ENCODE data around the gene TRIM62. TPM values are rescaled to one million over a fixed set of nuclear protein-coding genes. Genes with fewer than 3 reads are reported as not detected.
"Not testable (repeated sequence)": the region's sequence is repeated elsewhere in the genome, so short reads cannot be mapped to it uniquely, and the experiment has no call there.

Gene TRIM62
- total and polyA plus RNA-seq, 2 donors: 1.8 to 7.8 TPM

DNA sequence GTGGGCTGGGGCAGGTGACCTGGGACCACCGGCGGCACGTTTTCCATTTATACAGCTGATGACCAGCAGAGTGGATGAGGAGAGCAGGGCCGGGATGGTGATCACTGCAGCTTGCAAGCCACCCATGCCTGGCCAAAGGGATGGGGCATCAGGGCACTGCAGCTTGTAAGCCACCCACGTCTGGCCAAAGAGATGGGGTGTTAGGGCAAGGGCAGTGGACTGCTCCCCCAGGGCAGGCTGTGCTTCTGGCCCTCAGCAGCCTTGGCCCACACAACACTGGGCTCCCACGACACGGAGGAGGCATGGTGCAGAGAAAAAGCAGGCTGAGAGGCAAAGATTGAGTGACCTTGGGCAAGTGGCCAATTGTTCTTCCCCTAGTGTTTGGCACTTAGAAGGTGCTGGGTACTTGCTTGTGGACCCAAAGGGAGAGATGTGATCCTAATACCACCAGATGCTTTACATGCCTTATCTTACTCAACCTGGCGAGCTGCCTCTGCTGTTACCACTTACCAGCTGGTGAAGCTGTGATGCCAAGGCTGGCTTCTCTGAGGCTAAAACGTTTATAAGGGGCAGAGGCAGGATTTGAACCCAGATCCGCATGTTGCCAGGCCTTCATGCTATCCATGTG is 48.3 kb downstream of the TRIM62 start:
- no peak overlapping the region for H3K27ac ChIP-seq (ENCODE audit: low read depth in 1 of 2, low read length in 1 of 2)
- H3K9me3 ChIP-seq (ENCODE audit: control insufficient read depth in 2 of 2, insufficient read depth in 1 of 2, low read length in 1 of 2): no peaks in the 10 kb centered on the region
- peaks cover 0 to 3% of the 10 kb centered on the region in 2 donors for H3K36me3 ChIP-seq (ENCODE audit: control insufficient read depth in 2 of 2, insufficient read depth in 2 of 2, low read length in 1 of 2)
- no peak for DNase-seq (ENCODE audit: low read depth in 6 of 9, low spot score in 9 of 9)
- H3K27me3 ChIP-seq (ENCODE audit: control insufficient read depth in 2 of 2, insufficient read depth in 1 of 2, low read length in 1 of 2): no peaks in the 10 kb centered on the region
- H3K4me3 ChIP-seq (ENCODE audit: low read length in 2 of 2): no peak overlapping the region
- H3K4me1 ChIP-seq (ENCODE audit: control insufficient read depth in 2 of 2, insufficient read depth in 2 of 2, low read length in 2 of 2): peaks cover 0 to under 1% of the 10 kb centered on the region in 2 donors
- 94% methylated on average over 10 of the region's 10 CpGs for WGBS

- peaks cover 8 to 11% of the 10 kb centered on the region in 2 donors for H3K4me1 ChIP-seq (ENCODE audit: control insufficient read depth in 2 of 2, insufficient read depth in 2 of 2, low read length in 2 of 2)
- no peak overlapping the region for H3K27ac ChIP-seq (ENCODE audit: low read depth in 1 of 2, low read length in 1 of 2)
- H3K36me3 ChIP-seq (ENCODE audit: control insufficient read depth in 2 of 2, insufficient read depth in 2 of 2, low read length in 1 of 2): peaks cover 0 to 3% of the 10 kb centered on the region in 2 donors
- WGBS: 97% methylated on average over 2 of the region's 2 CpGs
- no peaks in the 10 kb centered on the region for H3K27me3 ChIP-seq (ENCODE audit: control insufficient read depth in 2 of 2, insufficient read depth in 1 of 2, low read length in 1 of 2)
- no peak for DNase-seq (ENCODE audit: low read depth in 6 of 9, low spot score in 9 of 9)
- no peak overlapping the region for H3K4me3 ChIP-seq (ENCODE audit: low read length in 2 of 2)
- H3K9me3 ChIP-seq (ENCODE audit: control insufficient read depth in 2 of 2, insufficient read depth in 1 of 2, low read length in 1 of 2): no peaks in the 10 kb centered on the region
These were observed 49.3 kb downstream of the TRIM62 start for GRCh38 chr1:33132549-33132948.

DNA sequence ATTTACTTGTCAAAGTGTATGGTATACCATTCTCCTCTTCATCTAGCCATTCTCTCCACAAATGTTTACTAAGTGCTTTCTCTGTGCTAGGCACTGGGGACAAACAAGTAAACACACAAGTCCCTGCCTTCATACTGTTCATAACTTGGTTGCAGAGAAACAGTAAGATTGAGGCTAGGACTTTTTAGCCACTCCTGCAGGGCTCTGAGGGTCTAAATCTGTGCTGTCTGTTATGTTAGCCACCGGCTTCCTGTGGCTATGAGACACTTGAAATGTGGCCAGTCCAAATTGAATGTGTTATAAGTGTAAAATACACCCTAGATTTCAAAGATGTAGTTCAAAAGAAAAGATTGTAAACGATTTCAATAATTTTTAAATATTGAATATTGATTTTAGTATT is 50.7 kb downstream of the TRIM62 start:
- Histone ChIP-seq H3K4me3 (ENCODE audit: low read length in 2 of 2) (no peak overlapping the region), H3K4me1 (ENCODE audit: control insufficient read depth in 2 of 2, insufficient read depth in 2 of 2, low read length in 2 of 2) (peaks cover 13 to 18% of the 10 kb centered on the region in 2 donors), H3K27me3 (ENCODE audit: control insufficient read depth in 2 of 2, insufficient read depth in 1 of 2, low read length in 1 of 2) (no peaks in the 10 kb centered on the region), H3K36me3 (ENCODE audit: control insufficient read depth in 2 of 2, insufficient read depth in 2 of 2, low read length in 1 of 2) (peaks cover 0 to 3% of the 10 kb centered on the region in 2 donors), H3K9me3 (ENCODE audit: control insufficient read depth in 2 of 2, insufficient read depth in 1 of 2, low read length in 1 of 2) (no peaks in the 10 kb centered on the region), H3K27ac (ENCODE audit: low read depth in 1 of 2, low read length in 1 of 2) (no peak overlapping the region)
- WGBS: 86% methylated on average over 2 of the region's 2 CpGs
- DNase-seq (ENCODE audit: low read depth in 6 of 9, low spot score in 9 of 9): no peak

GRCh38 chr1:33130297-33130696 is 51.5 kb downstream of the TRIM62 start:
- DNase-seq (ENCODE audit: low read depth in 6 of 9, low spot score in 9 of 9): no peak
- peaks cover 14 to 18% of the 10 kb centered on the region in 2 donors for H3K4me1 ChIP-seq (ENCODE audit: control insufficient read depth in 2 of 2, insufficient read depth in 2 of 2, low read length in 2 of 2)
- H3K27me3 ChIP-seq (ENCODE audit: control insufficient read depth in 2 of 2, insufficient read depth in 1 of 2, low read length in 1 of 2): no peaks in the 10 kb centered on the region
- no peak overlapping the region for H3K27ac ChIP-seq (ENCODE audit: low read depth in 1 of 2, low read length in 1 of 2)
- 93% methylated on average over 4 of the region's 4 CpGs for WGBS
- no peak overlapping the region for H3K4me3 ChIP-seq (ENCODE audit: low read length in 2 of 2)
- no peaks in the 10 kb centered on the region for H3K9me3 ChIP-seq (ENCODE audit: control insufficient read depth in 2 of 2, insufficient read depth in 1 of 2, low read length in 1 of 2)
- peaks cover 0 to 3% of the 10 kb centered on the region in 2 donors for H3K36me3 ChIP-seq (ENCODE audit: control insufficient read depth in 2 of 2, insufficient read depth in 2 of 2, low read length in 1 of 2)

- Histone ChIP-seq H3K4me1 (ENCODE audit: control insufficient read depth in 2 of 2, insufficient read depth in 2 of 2, low read length in 2 of 2) (peaks cover 14 to 18% of the 10 kb centered on the region in 2 donors), H3K27me3 (ENCODE audit: control insufficient read depth in 2 of 2, insufficient read depth in 1 of 2, low read length in 1 of 2) (no peaks in the 10 kb centered on the region), H3K36me3 (ENCODE audit: control insufficient read depth in 2 of 2, insufficient read depth in 2 of 2, low read length in 1 of 2) (no peaks in the 10 kb centered on the region), H3K4me3 (ENCODE audit: low read length in 2 of 2) (no peak overlapping the region), H3K9me3 (ENCODE audit: control insufficient read depth in 2 of 2, insufficient read depth in 1 of 2, low read length in 1 of 2) (no peaks in the 10 kb centered on the region), H3K27ac (ENCODE audit: low read depth in 1 of 2, low read length in 1 of 2) (no peak overlapping the region)
- DNase-seq (ENCODE audit: low read depth in 6 of 9, low spot score in 9 of 9): no peak
- 99% methylated on average over 4 of the region's 4 CpGs for WGBS
These were observed 53.1 kb downstream of the TRIM62 start for GRCh38 chr1:33128781-33129180.

DNA sequence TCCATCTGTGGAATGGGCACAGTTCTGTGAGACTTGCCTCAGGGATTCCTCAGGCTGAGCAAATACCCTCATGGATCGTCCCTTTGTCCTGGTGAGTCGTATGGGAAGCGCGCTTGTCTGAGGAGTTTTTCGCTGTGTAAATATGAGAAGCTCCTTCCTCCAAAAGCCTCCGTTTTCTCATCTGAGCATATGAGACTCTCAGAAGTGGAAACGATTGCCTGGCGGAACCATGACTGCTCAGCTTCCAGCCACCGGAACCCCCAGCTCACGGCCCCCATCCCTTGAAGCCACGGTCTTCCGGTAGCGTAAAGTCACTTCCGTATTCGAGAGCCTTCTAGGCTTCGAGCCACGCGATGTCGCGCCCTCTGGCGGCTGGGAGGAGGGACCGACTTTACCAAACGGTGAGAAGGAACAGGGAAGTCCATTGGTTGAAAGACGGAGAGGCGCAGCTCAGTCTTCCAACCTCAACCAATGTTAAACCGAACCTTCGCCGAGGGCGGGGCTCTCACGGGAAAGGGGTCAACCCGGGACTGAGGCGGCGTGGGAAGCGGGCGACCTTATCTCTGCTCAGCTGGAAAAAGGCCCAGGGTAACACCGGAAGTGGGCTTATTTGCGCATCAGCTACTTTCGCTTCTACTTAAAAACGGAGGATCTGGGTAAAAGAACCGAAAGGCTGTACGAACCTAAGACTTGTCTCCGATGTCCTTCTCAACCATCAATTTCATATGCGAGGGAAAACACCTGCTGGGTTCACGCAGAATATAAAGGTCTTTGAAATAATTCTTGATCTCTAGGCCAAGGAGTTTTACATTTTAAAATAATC is 54.6 kb downstream of the TRIM62 start:
- H3K36me3 ChIP-seq (ENCODE audit: control insufficient read depth in 2 of 2, insufficient read depth in 2 of 2, low read length in 1 of 2): no peaks in the 10 kb centered on the region
- H3K4me3 ChIP-seq (ENCODE audit: low read length in 2 of 2): peak overlapping the region; percentile 59 to 88
- 1% methylated on average over 44 of the region's 44 CpGs for WGBS
- DNase-seq (ENCODE audit: low read depth in 6 of 9, low spot score in 9 of 9): peak; percentile 97 to 100 (median 99)
- H3K27ac ChIP-seq (ENCODE audit: low read depth in 1 of 2, low read length in 1 of 2): peak overlapping the region; percentile 85 to 89
- H3K9me3 ChIP-seq (ENCODE audit: control insufficient read depth in 2 of 2, insufficient read depth in 1 of 2, low read length in 1 of 2): no peaks in the 10 kb centered on the region
- H3K27me3 ChIP-seq (ENCODE audit: control insufficient read depth in 2 of 2, insufficient read depth in 1 of 2, low read length in 1 of 2): peaks cover 0 to 3% of the 10 kb centered on the region in 2 donors
- peaks cover 14 to 18% of the 10 kb centered on the region in 2 donors for H3K4me1 ChIP-seq (ENCODE audit: control insufficient read depth in 2 of 2, insufficient read depth in 2 of 2, low read length in 2 of 2)

GRCh38 chr1:33126411-33127000 is 55.3 kb downstream of the TRIM62 start:
- H3K27me3 ChIP-seq (ENCODE audit: control insufficient read depth in 2 of 2, insufficient read depth in 1 of 2, low read length in 1 of 2): peaks cover 0 to 3% of the 10 kb centered on the region in 2 donors
- peaks cover 14 to 18% of the 10 kb centered on the region in 2 donors for H3K4me1 ChIP-seq (ENCODE audit: control insufficient read depth in 2 of 2, insufficient read depth in 2 of 2, low read length in 2 of 2)
- no peak for DNase-seq (ENCODE audit: low read depth in 6 of 9, low spot score in 9 of 9)
- no peaks in the 10 kb centered on the region for H3K36me3 ChIP-seq (ENCODE audit: control insufficient read depth in 2 of 2, insufficient read depth in 2 of 2, low read length in 1 of 2)
- peak overlapping the region; percentile 83 to 89 for H3K27ac ChIP-seq (ENCODE audit: low read depth in 1 of 2, low read length in 1 of 2)
- WGBS: 34% methylated on average over 9 of the region's 9 CpGs
- H3K9me3 ChIP-seq (ENCODE audit: control insufficient read depth in 2 of 2, insufficient read depth in 1 of 2, low read length in 1 of 2): no peaks in the 10 kb centered on the region
- H3K4me3 ChIP-seq (ENCODE audit: low read length in 2 of 2): peak overlapping the region; percentile 59 to 88

GRCh38 chr1:33124647-33125046 is 57.2 kb downstream of the TRIM62 start:
- H3K4me3 ChIP-seq (ENCODE audit: low read length in 2 of 2); H3K27ac ChIP-seq (ENCODE audit: low read depth in 1 of 2, low read length in 1 of 2); H3K27me3 ChIP-seq (ENCODE audit: control insufficient read depth in 2 of 2, insufficient read depth in 1 of 2, low read length in 1 of 2); H3K36me3 ChIP-seq (ENCODE audit: control insufficient read depth in 2 of 2, insufficient read depth in 2 of 2, low read length in 1 of 2); DNase-seq (ENCODE audit: low read depth in 6 of 9, low spot score in 9 of 9); H3K9me3 ChIP-seq (ENCODE audit: control insufficient read depth in 2 of 2, insufficient read depth in 1 of 2, low read length in 1 of 2): not testable (repeated sequence)
- WGBS: 98% methylated on average over 4 of the region's 4 CpGs
- H3K4me1 ChIP-seq (ENCODE audit: control insufficient read depth in 2 of 2, insufficient read depth in 2 of 2, low read length in 2 of 2): peaks cover 14 to 18% of the 10 kb centered on the region in 2 donors

- H3K36me3 ChIP-seq (ENCODE audit: control insufficient read depth in 2 of 2, insufficient read depth in 2 of 2, low read length in 1 of 2): no peaks in the 10 kb centered on the region
- no peaks in the 10 kb centered on the region for H3K9me3 ChIP-seq (ENCODE audit: control insufficient read depth in 2 of 2, insufficient read depth in 1 of 2, low read length in 1 of 2)
- no peak overlapping the region for H3K4me3 ChIP-seq (ENCODE audit: low read length in 2 of 2)
- DNase-seq (ENCODE audit: low read depth in 6 of 9, low spot score in 9 of 9): no peak
- peaks cover 12 to 14% of the 10 kb centered on the region in 2 donors for H3K4me1 ChIP-seq (ENCODE audit: control insufficient read depth in 2 of 2, insufficient read depth in 2 of 2, low read length in 2 of 2)
- peaks cover 0 to 3% of the 10 kb centered on the region in 2 donors for H3K27me3 ChIP-seq (ENCODE audit: control insufficient read depth in 2 of 2, insufficient read depth in 1 of 2, low read length in 1 of 2)
- 93% methylated on average over 3 of the region's 3 CpGs for WGBS
- no peak overlapping the region for H3K27ac ChIP-seq (ENCODE audit: low read depth in 1 of 2, low read length in 1 of 2)
These were observed 58.6 kb downstream of the TRIM62 start for GRCh38 chr1:33123266-33123665.

All from thymus (tissue), 11 donors.